Liver (tissue), 3 donors: ENCODE data around the gene GATB.

Source experiments
- EGR1 ChIP-seq, 2 donors: IDR thresholded peaks; 2 replicates each; pipeline ENCODE4 v1.6.1; 2016 to 2018; ENCODE audit warnings: antibody characterized with exemption in 2 of 2, low read depth in 2 of 2
- HNF4A ChIP-seq, 2 donors: conservative IDR thresholded peaks; 2 replicates each; pipeline ENCODE4 v1.6.1; 2016; ENCODE audit warnings: antibody characterized with exemption in 2 of 2, mild to moderate bottlenecking in 2 of 2
- RXRA ChIP-seq, 2 donors: IDR thresholded peaks; 2 replicates each; pipeline ENCODE4 v1.6.1; 2017 to 2018; ENCODE audit warnings: antibody characterized with exemption in 2 of 2, mild to moderate bottlenecking in 1 of 2
- SP1 ChIP-seq: IDR thresholded peaks from 2 replicates; pipeline ENCODE4 v1.6.1; 2018; ENCODE audit warnings: antibody characterized with exemption, mild to moderate bottlenecking
- TAF1 ChIP-seq: conservative IDR thresholded peaks from 2 replicates; pipeline ENCODE4 v1.6.1; 2016; ENCODE audit warnings: antibody characterized with exemption, mild to moderate bottlenecking
- YY1 ChIP-seq: IDR thresholded peaks from 2 replicates; pipeline ENCODE4 v1.6.1; 2016; ENCODE audit warnings: antibody characterized with exemption, mild to moderate bottlenecking
- TF ChIP-seq, protein P1 (sequence below): fragments of 150-350 bp; IDR thresholded peaks from 2 replicates; pipeline ENCODE4 v1.5.1; 2017; ENCODE audit warnings: improper control_type of control experiment, low read depth, low read length; ENCODE audit not compliant: missing input control
- TF ChIP-seq, protein P2 (sequence below): IDR thresholded peaks from 2 replicates; pipeline ENCODE4 v1.6.1; 2016; ENCODE audit warnings: antibody characterized with exemption
- TF ChIP-seq, protein P3 (sequence below): IDR thresholded peaks from 2 replicates; pipeline ENCODE4 v1.6.1; 2016; ENCODE audit warnings: antibody characterized with exemption, mild to moderate bottlenecking
- TF ChIP-seq, protein P4 (sequence below): IDR thresholded peaks from 2 replicates; pipeline ENCODE4 v1.6.1; 2016; ENCODE audit warnings: antibody characterized with exemption
- donor health status: healthy.
- donor health status: healthy.

DNA sequence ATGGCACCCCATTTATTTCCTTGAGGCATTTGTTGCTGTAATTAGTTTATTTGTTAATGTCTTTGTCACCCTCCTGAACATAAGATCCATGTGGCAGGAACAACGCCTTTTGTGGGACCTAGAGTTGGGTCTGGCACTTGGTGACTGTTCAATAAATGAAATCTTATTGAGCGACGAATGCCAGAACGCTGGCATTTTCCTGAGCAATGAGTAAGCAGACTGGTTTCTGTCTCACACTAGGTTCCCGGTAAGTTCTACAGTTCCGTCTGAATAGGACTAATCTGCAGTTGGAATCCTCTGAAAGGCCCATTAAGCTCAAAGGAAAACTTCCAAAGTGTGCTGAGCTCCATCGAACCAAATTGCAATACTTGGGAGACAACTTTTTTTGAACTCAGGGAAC lies 49.2 kb downstream of the GATB start:
- TF ChIP-seq, protein P1, sequence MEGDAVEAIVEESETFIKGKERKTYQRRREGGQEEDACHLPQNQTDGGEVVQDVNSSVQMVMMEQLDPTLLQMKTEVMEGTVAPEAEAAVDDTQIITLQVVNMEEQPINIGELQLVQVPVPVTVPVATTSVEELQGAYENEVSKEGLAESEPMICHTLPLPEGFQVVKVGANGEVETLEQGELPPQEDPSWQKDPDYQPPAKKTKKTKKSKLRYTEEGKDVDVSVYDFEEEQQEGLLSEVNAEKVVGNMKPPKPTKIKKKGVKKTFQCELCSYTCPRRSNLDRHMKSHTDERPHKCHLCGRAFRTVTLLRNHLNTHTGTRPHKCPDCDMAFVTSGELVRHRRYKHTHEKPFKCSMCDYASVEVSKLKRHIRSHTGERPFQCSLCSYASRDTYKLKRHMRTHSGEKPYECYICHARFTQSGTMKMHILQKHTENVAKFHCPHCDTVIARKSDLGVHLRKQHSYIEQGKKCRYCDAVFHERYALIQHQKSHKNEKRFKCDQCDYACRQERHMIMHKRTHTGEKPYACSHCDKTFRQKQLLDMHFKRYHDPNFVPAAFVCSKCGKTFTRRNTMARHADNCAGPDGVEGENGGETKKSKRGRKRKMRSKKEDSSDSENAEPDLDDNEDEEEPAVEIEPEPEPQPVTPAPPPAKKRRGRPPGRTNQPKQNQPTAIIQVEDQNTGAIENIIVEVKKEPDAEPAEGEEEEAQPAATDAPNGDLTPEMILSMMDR, result no peak
- TF ChIP-seq SP1 (no peak), YY1 (no peak), TAF1 (no peak), RXRA (IDR thresholded peaks at IDR 0.05) (no peak), EGR1 (IDR thresholded peaks at IDR 0.05; ENCODE audit: low read depth in 2 of 2) (no peak), HNF4A (conservative IDR thresholded peaks at IDR 0.05) (no peak)
- TF ChIP-seq, protein P2, sequence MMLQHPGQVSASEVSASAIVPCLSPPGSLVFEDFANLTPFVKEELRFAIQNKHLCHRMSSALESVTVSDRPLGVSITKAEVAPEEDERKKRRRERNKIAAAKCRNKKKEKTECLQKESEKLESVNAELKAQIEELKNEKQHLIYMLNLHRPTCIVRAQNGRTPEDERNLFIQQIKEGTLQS, result no peak
- TF ChIP-seq, protein P3, sequence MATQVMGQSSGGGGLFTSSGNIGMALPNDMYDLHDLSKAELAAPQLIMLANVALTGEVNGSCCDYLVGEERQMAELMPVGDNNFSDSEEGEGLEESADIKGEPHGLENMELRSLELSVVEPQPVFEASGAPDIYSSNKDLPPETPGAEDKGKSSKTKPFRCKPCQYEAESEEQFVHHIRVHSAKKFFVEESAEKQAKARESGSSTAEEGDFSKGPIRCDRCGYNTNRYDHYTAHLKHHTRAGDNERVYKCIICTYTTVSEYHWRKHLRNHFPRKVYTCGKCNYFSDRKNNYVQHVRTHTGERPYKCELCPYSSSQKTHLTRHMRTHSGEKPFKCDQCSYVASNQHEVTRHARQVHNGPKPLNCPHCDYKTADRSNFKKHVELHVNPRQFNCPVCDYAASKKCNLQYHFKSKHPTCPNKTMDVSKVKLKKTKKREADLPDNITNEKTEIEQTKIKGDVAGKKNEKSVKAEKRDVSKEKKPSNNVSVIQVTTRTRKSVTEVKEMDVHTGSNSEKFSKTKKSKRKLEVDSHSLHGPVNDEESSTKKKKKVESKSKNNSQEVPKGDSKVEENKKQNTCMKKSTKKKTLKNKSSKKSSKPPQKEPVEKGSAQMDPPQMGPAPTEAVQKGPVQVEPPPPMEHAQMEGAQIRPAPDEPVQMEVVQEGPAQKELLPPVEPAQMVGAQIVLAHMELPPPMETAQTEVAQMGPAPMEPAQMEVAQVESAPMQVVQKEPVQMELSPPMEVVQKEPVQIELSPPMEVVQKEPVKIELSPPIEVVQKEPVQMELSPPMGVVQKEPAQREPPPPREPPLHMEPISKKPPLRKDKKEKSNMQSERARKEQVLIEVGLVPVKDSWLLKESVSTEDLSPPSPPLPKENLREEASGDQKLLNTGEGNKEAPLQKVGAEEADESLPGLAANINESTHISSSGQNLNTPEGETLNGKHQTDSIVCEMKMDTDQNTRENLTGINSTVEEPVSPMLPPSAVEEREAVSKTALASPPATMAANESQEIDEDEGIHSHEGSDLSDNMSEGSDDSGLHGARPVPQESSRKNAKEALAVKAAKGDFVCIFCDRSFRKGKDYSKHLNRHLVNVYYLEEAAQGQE, result no peak
- TF ChIP-seq, protein P4, sequence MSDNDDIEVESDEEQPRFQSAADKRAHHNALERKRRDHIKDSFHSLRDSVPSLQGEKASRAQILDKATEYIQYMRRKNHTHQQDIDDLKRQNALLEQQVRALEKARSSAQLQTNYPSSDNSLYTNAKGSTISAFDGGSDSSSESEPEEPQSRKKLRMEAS, result no peak
